H9 (cell line): Measurements from ENCODE around the gene ATN1. TPM values are rescaled to one million over a fixed set of nuclear protein-coding genes. Genes with fewer than 3 reads are reported as not detected.

Experiments used
- DNase-seq: peaks from one replicate; pipeline ENCODE4 v3.0.0-alpha.2; 2017
- H2AFZ ChIP-seq: one replicate; pipeline ENCODE4 v1.6.1; 2013; ENCODE audit warnings: mild to moderate bottlenecking, low read length, control low read depth, moderate library complexity
- H2AK5ac ChIP-seq: 2 replicates; pipeline ENCODE4 v1.6.1; 2013; ENCODE audit warnings: low read length, control low read depth, mixed read lengths; ENCODE audit not compliant: insufficient read length
- H2BK120ac ChIP-seq: one replicate; pipeline ENCODE4 v1.6.1; 2013; ENCODE audit warnings: low read depth, mild to moderate bottlenecking, low read length, control low read depth, inconsistent platforms; ENCODE audit not compliant: poor library complexity, severe bottlenecking
- H2BK12ac ChIP-seq: 2 replicates; pipeline ENCODE4 v1.6.1; 2013; ENCODE audit warnings: low read length, control low read depth, mixed read lengths, low read depth; ENCODE audit not compliant: insufficient read length
- H2BK15ac ChIP-seq: 2 replicates; pipeline ENCODE4 v1.6.1; 2013; ENCODE audit warnings: low read depth, low read length, control low read depth
- H2BK20ac ChIP-seq: one replicate; pipeline ENCODE4 v1.6.1; 2013; ENCODE audit warnings: low read depth, mild to moderate bottlenecking, low read length, control low read depth, inconsistent platforms; ENCODE audit not compliant: poor library complexity, severe bottlenecking
- H2BK5ac ChIP-seq: 2 replicates; pipeline ENCODE4 v1.6.1; 2013; ENCODE audit warnings: low read length, control low read depth, mixed read lengths; ENCODE audit not compliant: insufficient read length
- H3K14ac ChIP-seq: 2 replicates; pipeline ENCODE4 v1.6.1; 2013; ENCODE audit warnings: low read length, control low read depth; ENCODE audit not compliant: insufficient read depth
- H3K18ac ChIP-seq: 2 replicates; pipeline ENCODE4 v1.6.1; 2013; ENCODE audit warnings: low read depth, mild to moderate bottlenecking, mixed read lengths, low read length, control low read depth; ENCODE audit not compliant: insufficient read length
- H3K23ac ChIP-seq: 2 replicates; pipeline ENCODE4 v1.6.1; 2013; ENCODE audit warnings: low read length, control low read depth, mixed read lengths, low read depth; ENCODE audit not compliant: insufficient read length
- H3K23me2 ChIP-seq: 2 replicates; pipeline ENCODE4 v1.6.1; 2013; ENCODE audit warnings: low read depth, mild to moderate bottlenecking, mixed read lengths, low read length, control low read depth; ENCODE audit not compliant: insufficient read length, poor library complexity, severe bottlenecking
- H3K27ac ChIP-seq: 2 replicates; pipeline ENCODE4 v1.5.1; 2013; ENCODE audit warnings: low read length, control low read depth, mixed read lengths, low read depth; ENCODE audit not compliant: insufficient read length
- H3K27me3 ChIP-seq: 2 replicates; pipeline ENCODE4 v1.6.1; 2013; ENCODE audit warnings: low read length, control low read depth, inconsistent platforms; ENCODE audit not compliant: insufficient read depth
- H3K4ac ChIP-seq: 2 replicates; pipeline ENCODE4 v1.6.1; 2013; ENCODE audit warnings: low read depth, mild to moderate bottlenecking, control low read depth, inconsistent platforms, low read length, moderate library complexity
- H3K4me1 ChIP-seq: 2 replicates; pipeline ENCODE4 v1.6.1; 2013; ENCODE audit warnings: low read length, control low read depth, inconsistent platforms; ENCODE audit not compliant: insufficient read depth
- H3K4me2 ChIP-seq: 2 replicates; pipeline ENCODE4 v1.6.1; 2013; ENCODE audit warnings: low read length, control low read depth, mixed read lengths; ENCODE audit not compliant: insufficient read length, insufficient read depth
- H3K56ac ChIP-seq: 2 replicates; pipeline ENCODE4 v1.6.1; 2013; ENCODE audit warnings: low read depth, mild to moderate bottlenecking, mixed read lengths, low read length, control low read depth; ENCODE audit not compliant: insufficient read length
- H3K79me1 ChIP-seq: 2 replicates; pipeline ENCODE4 v1.6.1; 2013; ENCODE audit warnings: low read depth, mild to moderate bottlenecking, moderate library complexity, low read length, control low read depth, inconsistent platforms; ENCODE audit not compliant: insufficient read depth, poor library complexity, severe bottlenecking
- H3K79me2 ChIP-seq: 2 replicates; pipeline ENCODE4 v1.6.1; 2013; ENCODE audit warnings: low read length, control low read depth, inconsistent platforms; ENCODE audit not compliant: insufficient read depth
- H3K9ac ChIP-seq: 2 replicates; pipeline ENCODE4 v1.6.1; 2013; ENCODE audit warnings: low read length, control low read depth, mixed read lengths; ENCODE audit not compliant: insufficient read length; ENCODE audit errors: extremely low read depth
- H3K9me3 ChIP-seq: one replicate; pipeline ENCODE4 v1.6.1; 2013; ENCODE audit warnings: low read depth, low read length, inconsistent platforms; ENCODE audit not compliant: control insufficient read depth
- H3T11ph ChIP-seq: one replicate; pipeline ENCODE4 v1.6.1; 2013; ENCODE audit warnings: mild to moderate bottlenecking, low read length, control low read depth, inconsistent platforms
- H4K20me1 ChIP-seq: one replicate; pipeline ENCODE4 v1.6.1; 2013; ENCODE audit not compliant: control insufficient read depth, insufficient read length, insufficient read depth
- H4K5ac ChIP-seq: 2 replicates; pipeline ENCODE4 v1.6.1; 2013; ENCODE audit warnings: low read depth, mild to moderate bottlenecking, mixed read lengths, low read length, control low read depth; ENCODE audit not compliant: insufficient read length
- H4K8ac ChIP-seq: replicated peaks from 2 replicates; pipeline ENCODE4 v1.6.1; 2013; ENCODE audit warnings: low read length, control low read depth, mixed read lengths, low read depth; ENCODE audit not compliant: insufficient read length
- H4K91ac ChIP-seq: 2 replicates; pipeline ENCODE4 v1.6.1; 2013; ENCODE audit warnings: low read depth, mild to moderate bottlenecking, moderate library complexity, mixed read lengths, low read length, control low read depth; ENCODE audit not compliant: insufficient read length
- H3K27ac Mint-ChIP-seq, 3 experiments: 2 replicates in 2 of 3; 3 replicates in 1 of 3; pipeline ENCODE4 v1.8.0; 2020 to 2021; ENCODE audit warnings: mixed read lengths in 3 of 3, mild to moderate bottlenecking in 1 of 3, moderate library complexity in 1 of 3
- H3K27me3 Mint-ChIP-seq: 2 replicates; pipeline ENCODE4 v1.8.0; 2021; ENCODE audit warnings: low read depth, mild to moderate bottlenecking, moderate library complexity, mixed read lengths
- H3K36me3 Mint-ChIP-seq, 3 experiments: 2 replicates in 2 of 3; 3 replicates in 1 of 3; pipeline ENCODE4 v1.8.0; 2020 to 2021; ENCODE audit warnings: low read depth in 3 of 3, mixed read lengths in 3 of 3; ENCODE audit not compliant: insufficient read depth in 1 of 3
- H3K4me1 Mint-ChIP-seq, 2 experiments: 2 replicates each; pipeline ENCODE4 v1.8.0; 2020; ENCODE audit warnings: mixed read lengths in 2 of 2
- H3K4me3 Mint-ChIP-seq, 2 experiments: 2 replicates in 1 of 2; 3 replicates in 1 of 2; pipeline ENCODE4 v1.8.0; 2020 to 2021; ENCODE audit warnings: mild to moderate bottlenecking in 2 of 2, mixed read lengths in 2 of 2, moderate library complexity in 1 of 2
- H3K9me3 Mint-ChIP-seq, 2 experiments: 2 replicates in 1 of 2; 3 replicates in 1 of 2; pipeline ENCODE4 v1.8.0; 2020; ENCODE audit warnings: mild to moderate bottlenecking in 2 of 2, mixed read lengths in 2 of 2, moderate library complexity in 1 of 2
- WGBS: extraction: QIAGEN DNeasy Blood & Tissue Kit; methylation state at CpG from one replicate; pipeline ENCODE4 v1.1.7; 2013; ENCODE audit warnings: missing lambda C conversion rate, low lambda C conversion rate, mixed read lengths; ENCODE audit not compliant: insufficient read length; ENCODE audit errors: extremely low coverage; 5-methylcytosine and 5-hydroxymethylcytosine counted together
- total RNA-seq: library from RNA; stranded (reverse); gene quantifications from 2 replicates; pipeline ENCODE4 v1.2.1, GENCODE V29; 2021
- TF ChIP-seq, protein P1 (sequence below): fragments of 200-600 bp; sonication (generic); conservative IDR thresholded peaks from 3 replicates; pipeline ENCODE4 v1.8.0; 2021; ENCODE audit warnings: antibody characterized with exemption, mild to moderate bottlenecking

The ATN1 gene
- total RNA-seq, 1 experiment from 2014 or later: 103 TPM

DNA sequence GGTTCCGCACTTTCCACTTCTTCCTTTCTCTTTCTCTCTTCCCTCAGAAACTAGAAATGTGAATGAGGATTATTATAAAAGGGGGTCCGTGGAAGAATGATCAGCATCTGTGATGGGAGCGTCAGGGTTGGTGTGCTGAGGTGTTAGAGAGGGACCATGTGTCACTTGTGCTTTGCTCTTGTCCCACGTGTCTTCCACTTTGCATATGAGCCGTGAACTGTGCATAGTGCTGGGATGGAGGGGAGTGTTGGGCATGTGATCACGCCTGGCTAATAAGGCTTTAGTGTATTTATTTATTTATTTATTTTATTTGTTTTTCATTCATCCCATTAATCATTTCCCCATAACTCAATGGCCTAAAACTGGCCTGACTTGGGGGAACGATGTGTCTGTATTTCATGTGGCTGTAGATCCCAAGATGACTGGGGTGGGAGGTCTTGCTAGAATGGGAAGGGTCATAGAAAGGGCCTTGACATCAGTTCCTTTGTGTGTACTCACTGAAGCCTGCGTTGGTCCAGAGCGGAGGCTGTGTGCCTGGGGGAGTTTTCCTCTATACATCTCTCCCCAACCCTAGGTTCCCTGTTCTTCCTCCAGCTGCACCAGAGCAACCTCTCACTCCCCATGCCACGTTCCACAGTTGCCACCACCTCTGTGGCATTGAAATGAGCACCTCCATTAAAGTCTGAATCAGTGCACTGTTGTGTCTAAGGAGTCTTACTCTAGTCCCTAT is 4.6 kb upstream of the ATN1 start:
- H3K27me3 Mint-ChIP-seq: peaks cover 1% of the 10 kb centered on the region; the same call in 1 of the 2 replicates
- no peaks in the 10 kb centered on the region for H3K79me1 ChIP-seq
- no peak overlapping the region for H4K91ac ChIP-seq
- no peak overlapping the region; a peak in 1 of 5 replicates for H3K4me3 Mint-ChIP-seq
- no peak overlapping the region for H3K4ac ChIP-seq
- no peaks in the 10 kb centered on the region for H3K9me3 ChIP-seq
- H2BK120ac ChIP-seq: no peak overlapping the region
- H2BK5ac ChIP-seq: no peak overlapping the region
- no peak overlapping the region for H2BK15ac ChIP-seq
- H3K23me2 ChIP-seq: peaks cover 20% of the 10 kb centered on the region
- no peak overlapping the region for H3K56ac ChIP-seq
- no CpG with 5 or more reads among the region's 10 CpGs for WGBS
- no peak overlapping the region for H3T11ph ChIP-seq
- H2BK20ac ChIP-seq: no peak overlapping the region
- no peak overlapping the region for H4K5ac ChIP-seq
- H3K9ac ChIP-seq: no peak overlapping the region
- DNase-seq: no peak
- H3K4me1 Mint-ChIP-seq: peaks cover 45 to 49% of the 10 kb centered on the region in 2 experiments
- no peak overlapping the region for H4K8ac ChIP-seq
- no peak overlapping the region for H3K14ac ChIP-seq
- no peak overlapping the region for H3K4me2 ChIP-seq
- peaks cover 0 to 2% of the 10 kb centered on the region in 2 experiments; a peak in 1 of 5 replicates for H3K9me3 Mint-ChIP-seq
- peak overlapping the region in 2 of 3 experiments; percentile 66 to 99; a peak in 4 of 7 replicates for H3K27ac Mint-ChIP-seq
- no peak overlapping the region for H3K23ac ChIP-seq
- no peaks in the 10 kb centered on the region for H4K20me1 ChIP-seq
- peaks cover 23 to 44% (median 43%) of the 10 kb centered on the region in 3 experiments for H3K36me3 Mint-ChIP-seq
- H3K18ac ChIP-seq: no peak overlapping the region
- no peak overlapping the region for H2AFZ ChIP-seq
- no peaks in the 10 kb centered on the region for H3K27me3 ChIP-seq
- TF ChIP-seq, protein P1, sequence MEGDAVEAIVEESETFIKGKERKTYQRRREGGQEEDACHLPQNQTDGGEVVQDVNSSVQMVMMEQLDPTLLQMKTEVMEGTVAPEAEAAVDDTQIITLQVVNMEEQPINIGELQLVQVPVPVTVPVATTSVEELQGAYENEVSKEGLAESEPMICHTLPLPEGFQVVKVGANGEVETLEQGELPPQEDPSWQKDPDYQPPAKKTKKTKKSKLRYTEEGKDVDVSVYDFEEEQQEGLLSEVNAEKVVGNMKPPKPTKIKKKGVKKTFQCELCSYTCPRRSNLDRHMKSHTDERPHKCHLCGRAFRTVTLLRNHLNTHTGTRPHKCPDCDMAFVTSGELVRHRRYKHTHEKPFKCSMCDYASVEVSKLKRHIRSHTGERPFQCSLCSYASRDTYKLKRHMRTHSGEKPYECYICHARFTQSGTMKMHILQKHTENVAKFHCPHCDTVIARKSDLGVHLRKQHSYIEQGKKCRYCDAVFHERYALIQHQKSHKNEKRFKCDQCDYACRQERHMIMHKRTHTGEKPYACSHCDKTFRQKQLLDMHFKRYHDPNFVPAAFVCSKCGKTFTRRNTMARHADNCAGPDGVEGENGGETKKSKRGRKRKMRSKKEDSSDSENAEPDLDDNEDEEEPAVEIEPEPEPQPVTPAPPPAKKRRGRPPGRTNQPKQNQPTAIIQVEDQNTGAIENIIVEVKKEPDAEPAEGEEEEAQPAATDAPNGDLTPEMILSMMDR: no peak
- H2AK5ac ChIP-seq: no peak overlapping the region
- H3K4me1 ChIP-seq: peaks cover 3% of the 10 kb centered on the region; the same call in 1 of the 2 replicates
- H2BK12ac ChIP-seq: no peak overlapping the region
- no peaks in the 10 kb centered on the region for H3K79me2 ChIP-seq
- H3K27ac ChIP-seq: no peak overlapping the region
